ENCODE data around the gene INTS4. TPM values are rescaled to one million over a fixed set of nuclear protein-coding genes. Genes with fewer than 3 reads are reported as not detected.
"Not testable (repeated sequence)": the region's sequence is repeated elsewhere in the genome, so short reads cannot be mapped to it uniquely, and the experiment has no call there.

The INTS4 gene
- total and polyA plus RNA-seq, 8 donors, result 31.1 to 63.9 (median 51.9) TPM

- no peaks in the 10 kb centered on the region for H3K36me3 ChIP-seq
- no peaks in the 10 kb centered on the region for H3K27me3 ChIP-seq
- DNase-seq, result peak in 2 of 4 donors; percentile 29 to 64
- intact Hi-C loops (cut with DNase I), result no loop called here
- no peak overlapping the region for H3K4me3 ChIP-seq
- peak; percentile 52 to 56 for TF ChIP-seq CTCF (IDR thresholded peaks at IDR 0.05)
- no peaks in the 10 kb centered on the region for H3K9me3 ChIP-seq
- peaks cover 0 to 4% of the 10 kb centered on the region in 2 donors for H3K4me1 ChIP-seq
- H3K27ac ChIP-seq, result no peak overlapping the region
- ATAC-seq, result peak; percentile 91
Observed at GRCh38 chr11:78000193-78000592, 5.7 kb upstream of the INTS4 start.

- Histone ChIP-seq H3K36me3 (no peaks in the 10 kb centered on the region), H3K4me1 (peaks cover 0 to 6% of the 10 kb centered on the region in 2 donors), H3K27me3 (no peaks in the 10 kb centered on the region), H3K4me3 (no peak overlapping the region), H3K9me3 (no peaks in the 10 kb centered on the region), H3K27ac (no peak overlapping the region)
- no peak for ATAC-seq
- no peak for TF ChIP-seq CTCF (IDR thresholded peaks at IDR 0.05)
- no peak for DNase-seq
- intact Hi-C loops (cut with DNase I), result no loop called here
Observed at GRCh38 chr11:77999446-78000030, 5.1 kb upstream of the INTS4 start.

GRCh38 chr11:77993902-77994301 lies 566 bp downstream of the INTS4 start:
- intact Hi-C loops (cut with DNase I), result no loop called here
- TF ChIP-seq CTCF (IDR thresholded peaks at IDR 0.05), result no peak
- DNase-seq, result no peak
- ATAC-seq, result no peak
- H3K4me1 ChIP-seq, result peaks cover 9 to 26% of the 10 kb centered on the region in 2 donors
- H3K27ac ChIP-seq, result peak overlapping the region in 1 of 2 donors; percentile 88
- H3K4me3 ChIP-seq, result peak overlapping the region; percentile 55 to 76
- H3K27me3 ChIP-seq, result no peaks in the 10 kb centered on the region
- H3K9me3 ChIP-seq, result no peaks in the 10 kb centered on the region
- peaks cover 0 to 23% of the 10 kb centered on the region in 2 donors for H3K36me3 ChIP-seq

GRCh38 chr11:77990981-77991380 lies 3.5 kb downstream of the INTS4 start:
- ATAC-seq (no peak), DNase-seq (no peak)
- H3K4me3 ChIP-seq, result no peak overlapping the region
- peaks cover 9 to 26% of the 10 kb centered on the region in 2 donors for H3K4me1 ChIP-seq
- H3K27me3 ChIP-seq, result no peaks in the 10 kb centered on the region
- intact Hi-C loops (cut with DNase I), result no loop called here
- TF ChIP-seq CTCF (IDR thresholded peaks at IDR 0.05), result no peak
- no peak overlapping the region for H3K27ac ChIP-seq
- H3K36me3 ChIP-seq, result peaks cover 0 to 51% of the 10 kb centered on the region in 2 donors
- no peaks in the 10 kb centered on the region for H3K9me3 ChIP-seq

- intact Hi-C loops (cut with DNase I); DNase-seq: not testable (repeated sequence)
- peaks cover 0 to 61% of the 10 kb centered on the region in 2 donors for H3K36me3 ChIP-seq
Observed at GRCh38 chr11:77986456-77986855, 8.0 kb downstream of the INTS4 start.

More at GRCh38 chr11:77986456-77986855, 8.0 kb downstream of the INTS4 start:
- H3K4me1 ChIP-seq, H3K27ac ChIP-seq, H3K4me3 ChIP-seq, ATAC-seq, H3K9me3 ChIP-seq, H3K27me3 ChIP-seq: not testable (repeated sequence)
